ENCODE measurements around the gene MAP2K5. TPM values are rescaled to one million over a fixed set of nuclear protein-coding genes. Genes with fewer than 3 reads are reported as not detected.

Gene MAP2K5
- total and polyA plus RNA-seq, 9 of the 15 experiments (the other 6 are each of a cell fraction or from before 2014, with no cell fraction given), result 0.41 to 16.5 (median 7.5) TPM

DNA sequence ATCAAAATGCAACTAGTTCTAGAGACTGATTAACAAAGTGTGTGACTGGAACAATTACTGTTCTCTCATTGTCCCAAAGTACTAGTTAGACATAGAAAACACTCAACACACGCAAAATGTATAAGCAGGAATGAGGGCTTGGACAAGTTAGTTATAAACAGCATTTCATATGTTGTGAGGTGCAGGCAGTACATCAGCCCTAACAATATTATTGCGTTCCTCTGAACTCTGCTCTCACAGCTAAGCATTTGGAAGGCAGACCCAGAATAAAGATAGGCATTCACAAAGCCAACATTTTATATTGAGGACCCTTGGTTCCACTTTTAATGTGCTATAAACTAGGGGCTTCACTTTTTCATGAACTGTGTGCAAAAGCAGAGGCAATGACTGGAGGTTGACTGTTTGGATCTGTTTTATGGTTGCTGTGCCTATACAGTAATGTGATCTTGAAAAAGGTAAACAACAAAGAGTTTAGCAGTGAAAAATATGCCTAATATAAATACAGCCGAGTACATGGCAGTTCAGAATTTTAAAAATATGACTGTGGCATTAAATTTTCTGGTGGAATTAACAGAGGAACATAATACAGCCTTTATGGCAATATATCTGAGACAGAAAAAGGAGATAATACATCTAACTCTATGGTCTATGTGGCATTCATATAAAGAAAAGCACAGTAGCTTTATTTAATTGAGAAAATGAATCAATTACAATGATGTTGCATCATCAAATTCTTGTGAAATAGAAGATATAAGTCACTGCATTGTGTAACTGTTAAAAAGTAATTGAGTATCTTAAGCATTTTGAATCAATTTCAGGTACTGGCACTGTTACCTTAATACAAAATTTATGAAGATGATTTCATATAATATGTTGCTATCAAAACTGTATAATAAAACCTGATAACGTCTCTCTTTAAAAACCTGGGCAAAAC is 202.8 kb downstream of the MAP2K5 start (continued):
- no peak for TF ChIP-seq FOXJ2 (tag; IDR thresholded peaks at IDR 0.05)
- TF ChIP-seq ZNF780A (CRISPR knock-in tag; IDR thresholded peaks at IDR 0.05), result no peak
- TF ChIP-seq, protein P1, sequence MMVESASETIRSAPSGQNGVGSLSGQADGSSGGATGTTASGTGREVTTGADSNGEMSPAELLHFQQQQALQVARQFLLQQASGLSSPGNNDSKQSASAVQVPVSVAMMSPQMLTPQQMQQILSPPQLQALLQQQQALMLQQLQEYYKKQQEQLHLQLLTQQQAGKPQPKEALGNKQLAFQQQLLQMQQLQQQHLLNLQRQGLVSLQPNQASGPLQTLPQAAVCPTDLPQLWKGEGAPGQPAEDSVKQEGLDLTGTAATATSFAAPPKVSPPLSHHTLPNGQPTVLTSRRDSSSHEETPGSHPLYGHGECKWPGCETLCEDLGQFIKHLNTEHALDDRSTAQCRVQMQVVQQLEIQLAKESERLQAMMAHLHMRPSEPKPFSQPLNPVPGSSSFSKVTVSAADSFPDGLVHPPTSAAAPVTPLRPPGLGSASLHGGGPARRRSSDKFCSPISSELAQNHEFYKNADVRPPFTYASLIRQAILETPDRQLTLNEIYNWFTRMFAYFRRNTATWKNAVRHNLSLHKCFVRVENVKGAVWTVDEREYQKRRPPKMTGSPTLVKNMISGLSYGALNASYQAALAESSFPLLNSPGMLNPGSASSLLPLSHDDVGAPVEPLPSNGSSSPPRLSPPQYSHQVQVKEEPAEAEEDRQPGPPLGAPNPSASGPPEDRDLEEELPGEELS (CRISPR knock-in tag; IDR thresholded peaks at IDR 0.05; ENCODE audit: borderline replicate concordance), result no peak
- TF ChIP-seq ZBTB7A (IDR thresholded peaks at IDR 0.05; ENCODE audit: borderline replicate concordance, control insufficient read depth, low read depth, low read length), result no peak
- TF ChIP-seq ZNF707 (CRISPR knock-in tag; conservative IDR thresholded peaks at IDR 0.05), result no peak
- TF ChIP-seq SAFB2 (IDR thresholded peaks at IDR 0.05; ENCODE audit: borderline replicate concordance, low read depth, low read length, severe bottlenecking), result no peak
- no peak for TF ChIP-seq CBX1 (IDR thresholded peaks at IDR 0.05; ENCODE audit: low read depth)
- TF ChIP-seq DMBX1 (CRISPR knock-in tag; IDR thresholded peaks at IDR 0.05; ENCODE audit: borderline replicate concordance), result no peak
- no peak for TF ChIP-seq SAFB (IDR thresholded peaks at IDR 0.05; ENCODE audit: borderline replicate concordance, low read depth, low read length)
